Adrenal gland (tissue), 12 donors: ENCODE data around the gene PLD1. TPM values are rescaled to one million over a fixed set of nuclear protein-coding genes. Genes with fewer than 3 reads are reported as not detected.

Experiments
- polyA plus RNA-seq, 3 donors: library from polyadenylated mRNA; stranded (reverse); fragments of 200-250 nt in 2 of 3; fragments of 350-450 nt in 1 of 3; fragmentation: Illumina TruSeq in 1 of 3; extraction: RNeasy Lipid Tissue Mini Kit (QIAGEN cat#74804) in 1 of 3; gene quantifications; one replicate each; pipeline ENCODE4 v1.2.3, GENCODE V29; 2013 to 2014
- total RNA-seq, 9 donors: library from RNA; depleted of rRNA in 4 of 9; stranded (reverse); fragments of >200 nt in 4 of 9; fragments of 120-200 nt in 1 of 9; fragmentation: NEBNext Ultra II Directional in 1 of 9; extraction: Animal tissue kit (Norgen Biotek cat#: 25700) in 1 of 9; gene quantifications; one replicate each; pipeline versions ENCODE4 v1.1.0 to v1.2.4, GENCODE V29; 2013 to 2023
- donor health status: healthy with polysubstance abuse.
- donor health status: Bipolar disorder and iron deficiency.
- donor health status: DM: yes; HTN: yes; CAD: no.
- donor health status: DM: no; HTN: no; CAD: no.
- donor health status: DM: no; HTN: no; CAD: no.
- donor health status: DM: yes; HTN: yes; CAD: no.

The PLD1 gene
- total and polyA plus RNA-seq, 12 donors = 25.7 to 178 (median 94.5) TPM

Other genes starting within 250 kb of the PLD1 start
- under 1 TPM in 1 of 9 donors, not detected in 8; 0.06 TPM for gene TMEM212, start 32.9 kb upstream of the PLD1 start, total RNA-seq
- gene TMEM212, start 32.9 kb upstream of the PLD1 start, polyA plus RNA-seq = not detected
- 100 to 1,000 TPM in 7 of 9 donors, 10 to 100 TPM in 2; 66.6 to 228 (median 106) TPM for gene FNDC3B, start 229.1 kb upstream of the PLD1 start, total RNA-seq
- gene FNDC3B, start 229.1 kb upstream of the PLD1 start, polyA plus RNA-seq = 100 to 1,000 TPM in 1 of 3 donors, 10 to 100 TPM in 1, 1 to 10 TPM in 1; 9.9 to 124 (median 15.2) TPM